NCI-H345 treated with DMSO at 0.1 percent for 48 hours (cell line): ENCODE data around the gene KRTAP23-1.

Source experiments
- DNase-seq: peaks from one replicate; lab custom pipeline; 2025; ENCODE audit not compliant: unreplicated experiment; lab: John Stamatoyannopoulos, UW

KRTAP23-1 gene

GRCh38 chr21:30315701-30316100, 32.7 kb downstream of the KRTAP23-1 start:
- no peak for DNase-seq

DNA sequence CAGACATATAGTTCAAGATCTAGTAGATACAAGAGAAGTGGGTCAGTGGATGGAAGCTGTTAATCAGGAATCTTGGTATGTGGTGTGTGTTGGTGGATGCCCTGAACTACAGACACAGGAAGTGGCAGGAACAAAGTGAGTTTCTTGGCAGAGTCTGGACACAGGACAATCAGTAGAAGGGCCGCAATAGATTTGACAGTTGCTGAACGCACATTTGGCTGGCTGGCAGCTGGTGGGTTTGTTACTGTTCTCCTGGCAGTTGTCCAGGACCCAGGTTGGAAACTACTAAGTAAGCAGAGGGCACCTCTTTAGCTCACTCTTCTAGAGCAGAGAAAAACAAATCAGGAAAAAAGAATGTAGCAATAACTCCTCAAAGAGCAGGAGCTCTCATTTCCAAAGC, 41.5 kb downstream of the KRTAP23-1 start:
- no peak for DNase-seq

DNA sequence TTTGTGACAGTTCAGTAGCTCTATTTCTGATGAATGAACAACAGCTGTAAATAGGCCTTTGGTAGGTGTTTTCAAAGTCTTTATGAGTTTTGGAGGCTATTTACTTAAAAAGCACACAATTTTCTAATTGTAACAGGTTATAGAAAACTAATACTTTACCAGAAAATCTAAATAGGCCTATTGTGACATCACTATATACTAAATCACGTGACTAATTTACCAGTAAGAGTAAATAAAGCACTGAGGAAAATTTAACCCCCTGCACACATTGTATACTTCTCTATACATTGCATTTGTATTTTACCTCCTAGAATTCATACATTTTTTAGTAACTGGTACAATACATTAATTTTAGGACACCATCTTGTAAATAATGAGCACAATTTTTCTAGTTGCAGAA, 43.3 kb downstream of the KRTAP23-1 start:
- no peak for DNase-seq
